GM12874 (cell line): ENCODE measurements around the gene PPIL6.
A peak's percentile ranks its signal among the peaks of the same experiment; 100 is the strongest.

Source experiments
- CTCF ChIP-seq: IDR thresholded peaks from 2 replicates; pipeline ENCODE4 v1.5.1; 2011; ENCODE audit warnings: low read depth, mild to moderate bottlenecking, control low read depth, low read length, moderate library complexity; ENCODE audit not compliant: insufficient read depth

Gene PPIL6

GRCh38 chr6:109450801-109451200 lies 10.4 kb upstream of the PPIL6 start:
- no peak for TF ChIP-seq CTCF

GRCh38 chr6:109449795-109450673 lies 9.6 kb upstream of the PPIL6 start:
- TF ChIP-seq CTCF = no peak

GRCh38 chr6:109449064-109449794 lies 8.8 kb upstream of the PPIL6 start:
- TF ChIP-seq CTCF = no peak

GRCh38 chr6:109448615-109449014 lies 8.2 kb upstream of the PPIL6 start:
- no peak for TF ChIP-seq CTCF

GRCh38 chr6:109447878-109448555 lies 7.6 kb upstream of the PPIL6 start:
- 0 out of 2 replicates have a peak, but pooled peaks have one; percentile 7 for TF ChIP-seq CTCF

GRCh38 chr6:109447087-109447486 lies 6.7 kb upstream of the PPIL6 start:
- no peak for TF ChIP-seq CTCF

- no peak for TF ChIP-seq CTCF
These were observed 6.1 kb upstream of the PPIL6 start for GRCh38 chr6:109446541-109446940.
